Fibroblast of lung (primary cell): ENCODE data around the gene DCST2.

Source experiments
- EZH2 ChIP-seq: IDR thresholded peaks from 2 replicates; pipeline ENCODE4 v1.5.1; 2012; ENCODE audit warnings: low read length, control low read depth, mild to moderate bottlenecking; ENCODE audit errors: missing control alignments
- TF ChIP-seq, protein P1 (sequence below), 2 donors: IDR thresholded peaks in 1 of 2; conservative IDR thresholded peaks in 1 of 2; 1 replicate in 1 of 2; 2 replicates in 1 of 2; pipeline ENCODE4 v1.5.1; 2011 to 2012; ENCODE audit warnings: low read length in 2 of 2, control low read depth in 1 of 2, inconsistent platforms in 1 of 2, low read depth in 1 of 2, mild to moderate bottlenecking in 1 of 2

DNA sequence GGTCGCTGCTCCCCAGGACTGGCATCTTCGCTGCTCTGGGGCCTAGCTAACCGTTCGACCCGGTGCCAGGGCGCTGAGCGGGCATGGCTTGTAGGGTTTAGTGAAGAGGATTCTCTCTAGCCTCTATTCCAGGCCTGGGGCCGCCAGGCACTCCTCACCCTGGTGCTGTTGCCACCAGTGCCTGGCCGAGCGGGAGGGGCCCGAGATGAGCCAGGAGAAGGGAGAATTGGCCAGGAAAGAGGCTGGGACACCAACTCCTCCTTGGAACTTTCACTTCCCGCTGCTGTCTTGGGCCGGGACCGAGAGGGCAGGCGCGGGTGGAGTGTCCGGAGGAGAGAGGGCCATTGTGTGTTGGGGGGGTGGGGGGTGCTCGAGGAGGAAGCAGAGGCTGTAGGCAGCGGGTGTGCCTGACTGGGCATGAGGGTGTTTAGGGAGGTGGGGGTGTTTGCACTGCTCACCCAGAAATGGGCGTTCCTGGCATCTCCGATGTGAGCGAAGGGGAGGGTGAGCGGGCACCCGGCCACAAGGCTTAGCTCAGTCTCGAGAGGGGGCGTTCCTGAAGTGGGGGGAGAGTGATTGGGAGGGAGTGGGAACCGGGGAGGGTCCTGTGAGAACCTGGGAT, 18.3 kb upstream of the DCST2 start:
- TF ChIP-seq, protein P1, sequence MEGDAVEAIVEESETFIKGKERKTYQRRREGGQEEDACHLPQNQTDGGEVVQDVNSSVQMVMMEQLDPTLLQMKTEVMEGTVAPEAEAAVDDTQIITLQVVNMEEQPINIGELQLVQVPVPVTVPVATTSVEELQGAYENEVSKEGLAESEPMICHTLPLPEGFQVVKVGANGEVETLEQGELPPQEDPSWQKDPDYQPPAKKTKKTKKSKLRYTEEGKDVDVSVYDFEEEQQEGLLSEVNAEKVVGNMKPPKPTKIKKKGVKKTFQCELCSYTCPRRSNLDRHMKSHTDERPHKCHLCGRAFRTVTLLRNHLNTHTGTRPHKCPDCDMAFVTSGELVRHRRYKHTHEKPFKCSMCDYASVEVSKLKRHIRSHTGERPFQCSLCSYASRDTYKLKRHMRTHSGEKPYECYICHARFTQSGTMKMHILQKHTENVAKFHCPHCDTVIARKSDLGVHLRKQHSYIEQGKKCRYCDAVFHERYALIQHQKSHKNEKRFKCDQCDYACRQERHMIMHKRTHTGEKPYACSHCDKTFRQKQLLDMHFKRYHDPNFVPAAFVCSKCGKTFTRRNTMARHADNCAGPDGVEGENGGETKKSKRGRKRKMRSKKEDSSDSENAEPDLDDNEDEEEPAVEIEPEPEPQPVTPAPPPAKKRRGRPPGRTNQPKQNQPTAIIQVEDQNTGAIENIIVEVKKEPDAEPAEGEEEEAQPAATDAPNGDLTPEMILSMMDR (conservative IDR thresholded peaks at IDR 0.05 in 1 of 2, IDR thresholded peaks at IDR 0.05 in 1 of 2; ENCODE audit: low read depth in 1 of 2, low read length in 2 of 2), result no peak
- TF ChIP-seq EZH2, result no peak
